ENCODE measurements around the gene MRPL4. TPM values are rescaled to one million over a fixed set of nuclear protein-coding genes. Genes with fewer than 3 reads are reported as not detected.

Gene MRPL4
- total RNA-seq, 1 experiment from 2014 or later: 112 TPM

DNA sequence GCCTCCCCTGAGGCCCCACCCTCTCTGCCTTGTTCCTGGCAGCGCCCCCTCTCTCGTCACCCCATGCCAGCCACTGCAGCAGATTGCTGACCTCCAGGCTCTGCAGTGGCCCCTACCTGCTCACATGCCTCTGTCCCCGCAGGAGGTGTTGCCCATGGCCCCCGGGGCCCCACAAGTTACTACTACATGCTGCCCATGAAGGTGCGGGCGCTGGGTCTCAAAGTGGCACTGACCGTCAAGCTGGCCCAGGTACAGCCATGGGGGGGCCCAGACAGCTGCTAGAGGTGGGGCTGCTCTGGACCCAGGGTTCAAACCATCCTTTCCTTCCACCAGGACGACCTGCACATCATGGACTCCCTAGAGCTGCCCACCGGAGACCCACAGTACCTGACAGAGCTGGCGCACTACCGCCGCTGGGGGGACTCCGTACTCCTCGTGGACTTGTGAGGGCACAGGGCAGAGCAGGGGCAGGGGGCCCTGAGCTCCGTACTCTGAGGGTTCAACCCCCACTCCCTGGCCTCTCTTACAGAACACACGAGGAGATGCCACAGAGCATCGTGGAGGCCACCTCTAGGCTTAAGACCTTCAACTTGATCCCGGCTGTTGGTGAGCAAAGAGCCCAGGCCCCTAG is 6.2 kb downstream of the MRPL4 start:
- peaks cover 37% of the 10 kb centered on the region for H3K36me3 Mint-ChIP-seq
- no peaks in the 10 kb centered on the region for H3K9me3 Mint-ChIP-seq
- ChIA-PET POLR2A (interaction anchor here (0.6 to 1.3 kb wide), 5 partner anchors 11 to 149 kb away, joined by 3 to 12 read pairs (median 5); partner anchors contain the start of gene ICAM1), CTCF (interaction anchor here (0.5 to 6.1 kb wide), 64 partner anchors 8 to 437 kb away, joined by 3 to 149 read pairs (median 6); partner anchors contain the start of genes CDC37, FDX2, ICAM1 and ICAM4)
- peaks cover 3% of the 10 kb centered on the region; the same call in 1 of the 2 replicates for H3K27me3 Mint-ChIP-seq (ENCODE audit: low read depth)
- H3K4me3 Mint-ChIP-seq: no peak overlapping the region
- no peaks in the 10 kb centered on the region for H3K4me1 Mint-ChIP-seq
- ATAC-seq (no peak), DNase-seq (ENCODE audit: low spot score) (no peak)
- H3K27ac Mint-ChIP-seq: no peak overlapping the region
- no peak for TF ChIP-seq ELF4 (CRISPR knock-in tag; IDR thresholded peaks at IDR 0.05; ENCODE audit: low read depth)
- no peak for TF ChIP-seq AR (CRISPR knock-in tag; IDR thresholded peaks at IDR 0.05)
- TF ChIP-seq PRDM15 (CRISPR knock-in tag; IDR thresholded peaks at IDR 0.05): no peak
- TF ChIP-seq NFYB (CRISPR knock-in tag; conservative IDR thresholded peaks at IDR 0.05; ENCODE audit: low read depth): no peak
- no peak for TF ChIP-seq ZNF425 (CRISPR knock-in tag; conservative IDR thresholded peaks at IDR 0.05)

- TF ChIP-seq RORB (CRISPR knock-in tag; IDR thresholded peaks at IDR 0.05): no peak
- TF ChIP-seq, protein P1, sequence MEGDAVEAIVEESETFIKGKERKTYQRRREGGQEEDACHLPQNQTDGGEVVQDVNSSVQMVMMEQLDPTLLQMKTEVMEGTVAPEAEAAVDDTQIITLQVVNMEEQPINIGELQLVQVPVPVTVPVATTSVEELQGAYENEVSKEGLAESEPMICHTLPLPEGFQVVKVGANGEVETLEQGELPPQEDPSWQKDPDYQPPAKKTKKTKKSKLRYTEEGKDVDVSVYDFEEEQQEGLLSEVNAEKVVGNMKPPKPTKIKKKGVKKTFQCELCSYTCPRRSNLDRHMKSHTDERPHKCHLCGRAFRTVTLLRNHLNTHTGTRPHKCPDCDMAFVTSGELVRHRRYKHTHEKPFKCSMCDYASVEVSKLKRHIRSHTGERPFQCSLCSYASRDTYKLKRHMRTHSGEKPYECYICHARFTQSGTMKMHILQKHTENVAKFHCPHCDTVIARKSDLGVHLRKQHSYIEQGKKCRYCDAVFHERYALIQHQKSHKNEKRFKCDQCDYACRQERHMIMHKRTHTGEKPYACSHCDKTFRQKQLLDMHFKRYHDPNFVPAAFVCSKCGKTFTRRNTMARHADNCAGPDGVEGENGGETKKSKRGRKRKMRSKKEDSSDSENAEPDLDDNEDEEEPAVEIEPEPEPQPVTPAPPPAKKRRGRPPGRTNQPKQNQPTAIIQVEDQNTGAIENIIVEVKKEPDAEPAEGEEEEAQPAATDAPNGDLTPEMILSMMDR (IDR thresholded peaks at IDR 0.05): peak; percentile 52
- Mint-ChIP-seq H3K9me3 (no peaks in the 10 kb centered on the region), H3K27ac (no peak overlapping the region), H3K4me3 (no peak overlapping the region), H3K4me1 (no peaks in the 10 kb centered on the region), H3K27me3 (ENCODE audit: low read depth) (peaks cover 3% of the 10 kb centered on the region; the same call in 1 of the 2 replicates), H3K36me3 (peaks cover 30% of the 10 kb centered on the region)
- DNase-seq (ENCODE audit: low spot score) (peak; percentile 96), ATAC-seq (peak; percentile 91)
- POLR2A ChIA-PET: interaction anchor here (0.6 to 1.3 kb wide), 6 partner anchors 10 to 151 kb away, joined by 3 to 12 read pairs (median 5); partner anchors contain the start of gene ICAM1
- CTCF ChIA-PET: interaction anchor here (0.5 to 6.1 kb wide), 70 partner anchors 9 to 523 kb away, joined by 3 to 149 read pairs (median 5); partner anchors contain the start of genes CDC37, FDX2, ICAM1 and ICAM4
These were observed 7.3 kb downstream of the MRPL4 start for GRCh38 chr19:10259162-10259905.

Data from WTC11 (cell line).